ENCODE measurements around the gene PTAFR. TPM values are rescaled to one million over a fixed set of nuclear protein-coding genes. Genes with fewer than 3 reads are reported as not detected.

PTAFR gene
- total RNA-seq, 1 donor from 2014 or later: 0.48 TPM

DNA sequence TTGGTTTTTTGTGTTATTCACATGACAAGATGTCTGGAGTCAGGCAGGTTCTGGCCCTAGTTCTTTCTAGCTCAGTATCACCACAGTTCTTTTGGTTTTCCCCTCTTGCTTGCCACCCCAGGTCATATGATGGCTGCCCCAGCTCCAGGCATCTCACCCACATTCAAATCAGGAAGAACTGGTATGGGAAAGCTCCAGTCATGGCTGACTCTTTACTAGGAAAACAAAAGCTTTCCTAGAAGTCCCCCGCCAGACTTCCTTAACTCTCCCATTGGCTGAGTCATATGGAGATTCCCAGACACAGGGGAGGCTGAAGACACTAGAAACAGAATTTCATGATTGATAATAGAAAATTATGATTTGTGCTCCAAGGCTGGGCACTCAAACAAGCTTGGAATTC, 65.9 kb downstream of the PTAFR start:
- Mint-ChIP-seq H3K36me3 (no peaks in the 10 kb centered on the region), H3K4me1 (ENCODE audit: unreplicated experiment) (no peaks in the 10 kb centered on the region), H3K27me3 (no peaks in the 10 kb centered on the region), H3K9me3 (no peaks in the 10 kb centered on the region), H3K4me3 (no peak overlapping the region), H3K27ac (no peak overlapping the region)
- TF ChIP-seq, protein P1, sequence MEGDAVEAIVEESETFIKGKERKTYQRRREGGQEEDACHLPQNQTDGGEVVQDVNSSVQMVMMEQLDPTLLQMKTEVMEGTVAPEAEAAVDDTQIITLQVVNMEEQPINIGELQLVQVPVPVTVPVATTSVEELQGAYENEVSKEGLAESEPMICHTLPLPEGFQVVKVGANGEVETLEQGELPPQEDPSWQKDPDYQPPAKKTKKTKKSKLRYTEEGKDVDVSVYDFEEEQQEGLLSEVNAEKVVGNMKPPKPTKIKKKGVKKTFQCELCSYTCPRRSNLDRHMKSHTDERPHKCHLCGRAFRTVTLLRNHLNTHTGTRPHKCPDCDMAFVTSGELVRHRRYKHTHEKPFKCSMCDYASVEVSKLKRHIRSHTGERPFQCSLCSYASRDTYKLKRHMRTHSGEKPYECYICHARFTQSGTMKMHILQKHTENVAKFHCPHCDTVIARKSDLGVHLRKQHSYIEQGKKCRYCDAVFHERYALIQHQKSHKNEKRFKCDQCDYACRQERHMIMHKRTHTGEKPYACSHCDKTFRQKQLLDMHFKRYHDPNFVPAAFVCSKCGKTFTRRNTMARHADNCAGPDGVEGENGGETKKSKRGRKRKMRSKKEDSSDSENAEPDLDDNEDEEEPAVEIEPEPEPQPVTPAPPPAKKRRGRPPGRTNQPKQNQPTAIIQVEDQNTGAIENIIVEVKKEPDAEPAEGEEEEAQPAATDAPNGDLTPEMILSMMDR (conservative IDR thresholded peaks at IDR 0.05): no peak
- no peak for DNase-seq (ENCODE audit: extremely low spot score, unreplicated experiment)

DNA sequence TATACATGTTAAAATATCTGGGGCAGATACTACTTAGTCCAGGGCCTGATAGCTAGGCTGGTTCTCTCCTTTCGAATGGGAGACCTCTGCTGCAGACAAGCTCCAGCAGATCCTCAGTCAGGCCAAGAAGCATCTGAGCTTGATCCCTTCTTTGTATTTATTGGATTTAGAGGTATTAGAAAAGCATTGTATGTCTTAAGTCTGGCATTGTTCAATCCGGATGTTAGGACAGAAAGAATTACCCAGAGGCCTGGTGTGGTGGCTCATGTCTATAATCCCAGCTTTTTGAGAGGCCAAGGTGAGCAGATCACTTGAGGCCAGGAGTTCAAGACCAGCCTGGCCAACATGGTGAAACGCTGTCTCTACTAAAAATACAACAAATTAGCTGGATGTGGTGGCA, 66.9 kb downstream of the PTAFR start:
- Mint-ChIP-seq H3K9me3 (no peaks in the 10 kb centered on the region), H3K36me3 (no peaks in the 10 kb centered on the region), H3K27ac (no peak overlapping the region), H3K4me3 (no peak overlapping the region), H3K4me1 (ENCODE audit: unreplicated experiment) (peaks cover 7% of the 10 kb centered on the region), H3K27me3 (no peaks in the 10 kb centered on the region)
- no peak for DNase-seq (ENCODE audit: extremely low spot score, unreplicated experiment)
- TF ChIP-seq, protein P1 (conservative IDR thresholded peaks at IDR 0.05): no peak

DNA sequence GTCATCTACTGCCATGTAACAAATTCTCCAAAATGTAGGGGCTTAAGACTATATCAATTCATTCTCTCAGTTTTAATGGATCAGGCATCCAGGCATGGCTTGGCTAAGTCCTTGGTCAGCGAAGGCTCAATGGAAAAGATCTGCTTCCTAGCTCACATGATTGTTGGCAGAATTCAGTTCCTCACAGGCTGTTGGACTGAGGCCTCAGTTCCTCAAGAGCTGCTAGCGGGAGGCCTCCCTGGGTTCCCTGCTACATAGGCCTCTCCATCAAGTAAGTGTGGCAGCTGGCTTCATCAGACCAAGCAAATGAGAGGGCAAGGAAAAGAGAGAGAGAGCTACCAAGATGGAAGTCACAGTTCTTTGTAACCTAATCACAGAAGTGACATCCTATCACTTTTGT, 68.5 kb downstream of the PTAFR start:
- no peaks in the 10 kb centered on the region for H3K27me3 Mint-ChIP-seq
- peaks cover 11% of the 10 kb centered on the region for H3K4me1 Mint-ChIP-seq (ENCODE audit: unreplicated experiment)
- no peak for DNase-seq (ENCODE audit: extremely low spot score, unreplicated experiment)
- no peaks in the 10 kb centered on the region for H3K36me3 Mint-ChIP-seq
- TF ChIP-seq, protein P1 (conservative IDR thresholded peaks at IDR 0.05): no peak
- no peak overlapping the region for H3K27ac Mint-ChIP-seq
- H3K4me3 Mint-ChIP-seq: no peak overlapping the region
- no peaks in the 10 kb centered on the region for H3K9me3 Mint-ChIP-seq

DNA sequence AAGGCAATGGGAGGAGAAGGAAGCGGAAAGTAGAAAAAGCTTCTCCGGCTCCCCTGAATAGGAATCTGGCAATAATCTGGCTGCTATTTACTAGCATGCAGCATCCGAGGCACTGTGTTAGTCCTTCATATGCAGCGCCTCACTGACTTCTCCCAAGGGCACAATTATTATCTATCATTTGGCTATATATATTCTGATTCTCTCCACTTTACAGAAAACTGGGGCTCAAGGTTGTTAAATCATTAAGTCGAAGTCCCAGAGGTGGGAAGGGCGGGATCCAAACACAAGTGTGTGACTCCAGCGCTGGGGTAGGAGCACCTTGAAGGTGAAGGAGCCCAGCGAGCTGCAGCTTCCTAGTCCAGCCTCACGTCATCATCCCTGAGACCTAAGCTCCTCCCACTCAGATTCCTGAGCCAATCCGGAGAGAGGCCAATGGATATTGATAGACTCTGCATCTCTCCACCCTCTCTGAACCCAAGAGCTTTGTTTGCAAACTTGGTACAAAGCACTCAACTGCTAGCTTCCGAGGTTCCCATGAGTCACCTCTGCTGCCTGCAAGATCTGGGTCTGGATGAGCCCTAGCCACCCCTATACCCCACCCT, 71.5 kb downstream of the PTAFR start:
- Mint-ChIP-seq H3K4me3 (peak overlapping the region; percentile 82), H3K4me1 (ENCODE audit: unreplicated experiment) (peaks cover 11% of the 10 kb centered on the region), H3K27ac (peak overlapping the region; percentile 62), H3K36me3 (no peaks in the 10 kb centered on the region), H3K9me3 (no peaks in the 10 kb centered on the region), H3K27me3 (no peaks in the 10 kb centered on the region)
- peak; percentile 45 for DNase-seq (ENCODE audit: extremely low spot score, unreplicated experiment)
- TF ChIP-seq, protein P1 (conservative IDR thresholded peaks at IDR 0.05): no peak

DNA sequence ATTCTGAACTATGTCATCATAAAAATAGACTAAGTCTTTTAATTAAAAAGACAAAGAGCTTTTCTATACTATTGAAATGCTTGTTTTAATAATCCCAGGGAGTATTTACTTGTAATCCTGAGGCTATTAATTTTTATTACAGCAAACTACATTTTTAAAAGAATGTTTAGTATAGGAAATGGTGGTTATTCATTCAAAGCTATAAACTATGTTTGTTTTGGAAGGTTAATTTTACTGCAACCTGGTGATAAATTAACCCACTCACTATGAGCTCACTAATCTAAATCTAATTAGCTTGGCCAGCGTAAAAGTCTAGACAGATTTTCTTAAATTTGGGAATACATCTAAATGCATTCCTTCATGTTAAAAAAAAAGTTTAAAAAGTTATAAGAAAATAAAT, 74.3 kb downstream of the PTAFR start:
- H3K36me3 Mint-ChIP-seq: no peaks in the 10 kb centered on the region
- H3K4me1 Mint-ChIP-seq (ENCODE audit: unreplicated experiment): peaks cover 11% of the 10 kb centered on the region
- H3K27ac Mint-ChIP-seq: no peak overlapping the region
- TF ChIP-seq, protein P1 (conservative IDR thresholded peaks at IDR 0.05): no peak
- no peaks in the 10 kb centered on the region for H3K9me3 Mint-ChIP-seq
- H3K4me3 Mint-ChIP-seq: no peak overlapping the region
- no peak for DNase-seq (ENCODE audit: extremely low spot score, unreplicated experiment)
- no peaks in the 10 kb centered on the region for H3K27me3 Mint-ChIP-seq

All from type B pancreatic cell (in vitro differentiated cells).